GM12878 (cell line): Measurements from ENCODE around the gene SULT2B1.
"Not testable (repeated sequence)": the region's sequence is repeated elsewhere in the genome, so short reads cannot be mapped to it uniquely, and the experiment has no call there.

Experiments
- ATF2 ChIP-seq: IDR thresholded peaks from 2 replicates; pipeline ENCODE4 v1.6.1; 2012; ENCODE audit warnings: low read length, inconsistent platforms
- ATF3 ChIP-seq: IDR thresholded peaks from 2 replicates; pipeline ENCODE4 v1.6.1; 2011; ENCODE audit warnings: low read depth, mild to moderate bottlenecking, low read length, moderate library complexity, borderline replicate concordance; ENCODE audit errors: extremely low read depth
- CBX3 ChIP-seq: fragments of 200-600 bp; sonication (generic); IDR thresholded peaks from 2 replicates; pipeline ENCODE4 v1.6.1; 2016; ENCODE audit warnings: low read depth, borderline replicate concordance
- CTCF ChIP-seq, 3 experiments: IDR thresholded peaks in 2 of 3; conservative IDR thresholded peaks in 1 of 3; 2 replicates each; pipeline ENCODE4 v1.5.1; 2011; ENCODE audit warnings: low read depth in 3 of 3, low read length in 3 of 3, mild to moderate bottlenecking in 3 of 3, control low read depth in 2 of 3, moderate library complexity in 2 of 3, inconsistent platforms in 1 of 3, mixed read lengths in 1 of 3; ENCODE audit not compliant: control insufficient read depth in 2 of 3, insufficient read depth in 1 of 3; ENCODE audit errors: extremely low read depth in 1 of 3
- EZH2 ChIP-seq: IDR thresholded peaks from 2 replicates; pipeline ENCODE4 v1.6.1; 2012; ENCODE audit warnings: low read depth, mild to moderate bottlenecking, control low read depth, inconsistent platforms, low read length, borderline replicate concordance; ENCODE audit not compliant: control insufficient read depth
- FOXM1 ChIP-seq: IDR thresholded peaks from 2 replicates; pipeline ENCODE4 v1.6.1; 2012; ENCODE audit warnings: low read depth, mild to moderate bottlenecking, inconsistent platforms, low read length, moderate library complexity
- MXI1 ChIP-seq: fragments of 150-350 bp; IDR thresholded peaks from 2 replicates; pipeline ENCODE4 v1.6.1; 2011; ENCODE audit warnings: low read depth, mild to moderate bottlenecking, inconsistent platforms, low read length, improper control_type of control experiment
- POLR2A ChIP-seq: IDR thresholded peaks from 2 replicates; pipeline ENCODE4 v1.6.1; 2011; ENCODE audit warnings: low read depth, mild to moderate bottlenecking, low read length
- RAD21 ChIP-seq: IDR thresholded peaks from 2 replicates; pipeline ENCODE4 v1.6.1; 2011; ENCODE audit warnings: mild to moderate bottlenecking, low read depth, low read length, moderate library complexity; ENCODE audit not compliant: insufficient read depth
- RBBP5 ChIP-seq: fragments of 200-600 bp; sonication (generic); conservative IDR thresholded peaks from 2 replicates; pipeline ENCODE4 v1.6.1; 2016
- RELA ChIP-seq: fragments of 450-650 bp; IDR thresholded peaks from 2 replicates; pipeline ENCODE4 v1.8.0; 2014; ENCODE audit warnings: borderline replicate concordance; ENCODE audit not compliant: partially characterized antibody
- RFX5 ChIP-seq: IDR thresholded peaks from 2 replicates; pipeline ENCODE4 v1.6.1; 2011; ENCODE audit warnings: low read depth, low read length, improper control_type of control experiment
- TCF7 ChIP-seq: IDR thresholded peaks from 2 replicates; pipeline ENCODE4 v1.6.1; 2014; ENCODE audit warnings: antibody characterized with exemption, borderline replicate concordance
- YY1 ChIP-seq: IDR thresholded peaks from 2 replicates; pipeline ENCODE4 v1.6.1; 2011; ENCODE audit warnings: low read depth, mild to moderate bottlenecking, low read length

- TF ChIP-seq CTCF (IDR thresholded peaks at IDR 0.05 in 2 of 3, conservative IDR thresholded peaks at IDR 0.05 in 1 of 3; ENCODE audit: control insufficient read depth in 2 of 3, extremely low read depth in 1 of 3, insufficient read depth in 1 of 3, low read depth in 3 of 3, low read length in 3 of 3); FOXM1; CBX3; TCF7; ATF3; RAD21; RELA; RFX5; POLR2A; YY1; MXI1; EZH2; RBBP5; ATF2: not testable (repeated sequence)
Observed at GRCh38 chr19:48577908-48578307, 25.9 kb downstream of the SULT2B1 start.
